Stimulated activated CD8-positive, alpha-beta memory T cell treated with anti-CD3 and anti-CD28 coated beads, Interleukin-12 subunit alpha, Interleukin-12 subunit beta, amount 100 ng/mL, for 24 hours (primary cell): ENCODE measurements around the gene NR4A3.
"Not testable (repeated sequence)": the region's sequence is repeated elsewhere in the genome, so short reads cannot be mapped to it uniquely, and the experiment has no call there.

ENCODE experiments used
- DNase-seq: peaks from one replicate; pipeline ENCODE4 v3.0.0-alpha.2; 2020; ENCODE audit errors: extremely low read depth

The NR4A3 gene

DNA sequence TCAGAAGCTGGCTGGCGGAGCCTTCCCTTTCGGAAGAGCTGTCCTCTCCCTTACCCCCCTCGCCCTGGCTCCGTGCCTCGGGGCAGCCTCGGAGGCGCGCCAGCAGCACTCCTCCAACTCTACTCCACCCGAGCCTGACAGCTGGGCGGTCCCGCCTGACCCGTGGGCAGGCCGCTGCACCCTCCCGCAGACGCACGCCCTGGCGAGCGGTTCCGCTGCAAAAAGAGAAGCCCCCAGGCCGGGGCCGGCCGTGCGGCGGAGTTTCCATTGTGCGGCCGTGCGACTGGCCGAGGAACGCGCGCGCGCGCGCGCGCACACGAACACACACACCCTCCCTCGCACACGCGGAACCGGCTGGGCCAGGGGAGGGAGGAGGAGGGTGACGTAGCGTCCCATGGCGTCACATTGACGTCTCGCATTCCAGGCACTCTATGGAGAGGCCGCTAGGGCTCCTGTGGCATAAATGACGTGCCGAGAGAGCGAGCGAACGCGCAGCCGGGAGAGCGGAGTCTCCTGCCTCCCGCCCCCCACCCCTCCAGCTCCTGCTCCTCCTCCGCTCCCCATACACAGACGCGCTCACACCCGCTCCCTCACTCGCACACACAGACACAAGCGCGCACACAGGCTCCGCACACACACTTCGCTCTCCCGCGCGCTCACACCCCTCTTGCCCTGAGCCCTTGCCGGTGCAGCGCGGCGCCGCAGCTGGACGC lies at the start of gene NR4A3:
TSS of gene NR4A3 (plus strand) at position 490 of the 713 bp plus-strand sequence. CDS start 6,158 bp downstream, outside the sequence.
- peak; percentile 64 for DNase-seq

DNA sequence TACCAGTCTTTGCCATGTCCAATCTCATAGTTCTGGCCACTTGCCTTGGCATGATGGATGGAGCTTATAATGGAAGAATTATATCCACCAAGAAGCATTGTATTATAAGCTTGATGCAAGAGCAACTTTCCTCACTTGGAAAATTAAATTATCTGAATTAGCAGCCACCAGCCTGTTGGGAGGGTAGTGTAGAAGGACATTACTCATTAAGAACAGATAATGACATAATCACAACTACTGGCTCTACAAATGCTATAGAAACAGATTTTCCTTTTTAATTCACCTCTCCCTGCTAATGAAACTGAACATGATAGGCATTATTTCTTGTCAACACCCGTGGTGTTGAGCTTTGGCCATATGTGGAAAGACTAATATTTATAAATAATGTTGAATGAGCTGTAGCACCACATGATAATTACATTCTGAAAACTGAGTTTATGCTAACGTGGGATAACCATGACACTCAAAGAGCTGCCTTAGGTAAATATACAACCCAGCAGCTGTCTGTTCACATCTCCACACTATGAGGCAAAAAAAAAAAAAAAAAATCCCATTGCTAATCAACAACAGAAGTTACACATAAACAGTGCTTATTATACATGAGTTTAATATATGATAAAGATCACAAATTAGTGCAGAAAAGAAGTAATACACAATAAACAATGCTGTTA lies 48.1 kb upstream of the NR4A3 start:
- no peak for DNase-seq

DNA sequence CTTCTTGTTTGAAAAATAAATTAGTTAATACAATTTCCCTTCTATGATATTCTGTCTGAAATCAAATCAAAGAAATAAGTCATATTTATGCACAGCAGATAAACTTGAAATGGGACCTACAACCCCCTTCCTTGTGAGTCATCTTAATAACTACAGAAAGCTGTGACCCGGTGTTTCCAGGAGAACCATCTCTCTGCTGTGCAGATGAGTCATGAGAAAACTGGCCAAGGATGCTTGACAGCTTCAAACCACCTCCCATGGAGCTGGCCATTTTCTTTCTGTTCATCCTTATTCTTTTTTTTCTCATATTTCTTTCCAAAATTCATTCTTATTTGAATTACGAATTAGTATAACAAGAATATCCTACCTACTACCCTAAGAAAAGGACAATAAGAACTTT lies 43.4 kb upstream of the NR4A3 start:
- peak; percentile 2 for DNase-seq

DNA sequence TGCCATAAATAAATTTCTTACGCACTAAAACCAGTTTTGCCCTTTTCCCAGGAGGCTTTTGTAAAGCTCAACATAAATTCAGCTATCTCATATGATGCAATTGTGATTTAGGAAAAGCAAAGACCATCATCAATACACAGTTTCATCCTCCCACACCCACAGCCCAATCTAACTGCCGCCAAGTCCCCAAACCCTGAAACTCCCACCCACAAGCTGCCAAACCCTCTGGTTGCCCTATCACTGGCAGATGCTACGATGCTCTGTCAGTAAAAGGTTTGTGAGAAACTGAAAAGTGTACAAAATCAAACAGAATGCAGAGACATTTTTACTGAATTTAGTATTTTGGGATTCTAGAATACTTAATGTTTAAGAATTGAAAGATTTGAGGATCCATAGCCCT lies 42.8 kb upstream of the NR4A3 start:
- DNase-seq = no peak

DNA sequence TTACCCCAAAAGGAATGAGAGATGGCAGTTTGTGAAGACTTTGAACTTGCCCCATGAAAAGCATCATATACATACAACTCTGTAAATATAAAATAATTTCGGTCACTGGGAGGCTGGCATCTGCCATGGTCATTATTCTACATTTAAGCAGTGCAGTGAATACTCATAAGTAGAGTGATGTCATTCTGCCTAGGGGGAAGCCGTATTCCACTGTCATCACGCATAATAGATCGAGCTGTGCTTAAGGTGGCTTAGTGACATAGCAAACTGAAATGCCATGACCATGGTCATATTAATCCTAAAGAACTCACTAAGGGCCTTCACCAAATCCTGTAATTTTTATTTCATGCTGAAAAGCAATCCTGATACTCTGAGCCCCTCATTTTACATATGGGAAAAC lies 42.4 kb upstream of the NR4A3 start:
- no peak for DNase-seq

DNA sequence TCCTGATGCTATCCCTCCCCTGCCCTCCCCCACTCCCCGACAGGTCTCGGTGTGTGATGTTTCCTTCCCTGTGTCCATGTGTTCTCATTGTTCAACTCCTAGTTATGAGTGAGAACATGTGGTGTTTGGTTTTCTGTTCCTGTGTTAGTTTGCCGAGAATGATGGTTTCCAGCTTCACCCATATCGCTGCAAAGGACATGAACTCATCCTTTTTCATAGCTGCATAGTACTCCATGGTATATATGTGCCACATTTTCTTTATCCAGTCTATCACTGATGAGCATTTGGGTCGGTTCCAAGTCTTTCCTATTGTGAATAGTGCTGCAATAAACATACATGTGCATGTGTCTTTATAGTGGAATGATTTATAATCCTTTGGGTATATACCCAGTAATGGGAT lies 39.3 kb upstream of the NR4A3 start:
- DNase-seq = not testable (repeated sequence)

DNA sequence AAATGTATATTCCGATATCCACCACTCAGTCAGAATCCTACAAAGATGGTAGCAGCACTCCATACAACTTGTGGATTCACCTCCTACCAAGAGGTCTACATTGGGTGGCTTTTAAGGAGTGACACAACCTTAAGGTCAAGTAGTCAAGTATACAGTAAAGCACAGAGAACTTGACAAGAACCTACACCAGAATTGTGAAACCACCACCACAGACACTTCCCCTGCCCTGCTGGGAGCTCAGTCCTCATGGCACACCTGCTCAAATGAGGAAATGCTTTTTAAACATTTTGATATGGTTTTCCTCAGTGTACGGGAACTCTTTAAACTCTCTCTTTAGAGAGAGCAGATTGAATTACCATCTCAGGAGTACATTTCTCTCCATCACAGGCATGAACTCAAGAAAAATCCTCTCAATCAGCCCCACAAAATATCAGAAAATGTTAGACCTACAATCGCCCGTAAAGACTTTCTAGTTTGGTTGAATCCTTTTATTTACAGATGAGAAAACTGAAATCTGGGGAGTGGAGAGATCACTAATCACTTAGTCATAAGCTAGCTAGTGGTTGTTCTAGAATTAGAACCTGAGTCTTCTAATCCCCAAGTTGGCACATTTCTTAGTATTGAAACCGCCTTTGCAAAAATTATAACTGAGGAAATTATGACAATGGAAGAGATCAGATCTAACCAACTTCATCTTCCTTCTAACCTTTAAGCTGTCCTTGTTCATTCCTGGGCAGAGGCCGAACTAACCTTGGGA lies 38.5 kb upstream of the NR4A3 start:
- DNase-seq = no peak

DNA sequence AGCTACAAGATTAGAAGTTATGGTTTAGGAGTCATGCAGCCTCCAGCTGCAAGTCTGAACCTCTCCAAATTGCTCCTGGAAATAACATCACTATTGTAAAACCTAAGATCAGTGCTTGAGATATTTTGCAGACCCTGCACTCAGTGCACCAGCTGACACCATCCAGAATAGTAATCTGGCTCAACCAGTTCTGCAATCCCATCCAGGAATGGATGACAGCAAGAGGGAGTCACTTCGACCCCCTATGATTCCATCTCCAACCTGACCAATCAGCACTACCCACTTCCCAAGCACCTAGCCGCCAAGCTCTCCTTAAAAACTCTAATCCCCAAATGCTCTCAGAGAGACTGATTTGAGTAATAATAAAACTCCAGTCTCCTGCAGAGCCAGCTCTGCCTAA lies 37.9 kb upstream of the NR4A3 start:
- no peak for DNase-seq

DNA sequence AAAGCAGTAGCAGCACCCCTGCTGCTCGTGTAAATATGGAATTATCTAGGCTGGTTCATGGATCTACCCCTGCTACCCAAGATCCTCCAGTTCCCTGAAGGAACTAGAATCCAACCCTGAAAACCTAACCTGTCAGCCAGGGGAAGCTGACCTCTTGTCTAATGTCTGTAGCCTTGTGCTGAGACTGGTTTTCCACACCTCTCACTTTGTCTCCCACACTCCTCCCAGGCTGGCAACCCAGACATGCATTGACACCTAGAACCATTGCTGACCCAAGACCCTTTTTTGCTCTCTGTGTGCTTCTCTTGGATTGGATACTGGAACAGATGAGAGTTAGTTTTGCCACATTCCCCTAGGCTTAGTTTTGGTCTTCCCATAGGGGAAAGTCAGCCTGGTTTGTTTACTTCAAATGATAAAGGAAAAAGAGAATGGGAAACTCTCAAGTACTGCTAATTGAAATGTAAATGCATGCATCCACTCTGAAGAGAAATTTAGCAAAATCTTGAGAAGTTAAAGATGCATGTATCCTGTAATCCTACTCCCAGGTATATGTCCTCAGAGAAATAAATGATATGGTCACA lies 36.6 kb upstream of the NR4A3 start:
- no peak for DNase-seq

DNA sequence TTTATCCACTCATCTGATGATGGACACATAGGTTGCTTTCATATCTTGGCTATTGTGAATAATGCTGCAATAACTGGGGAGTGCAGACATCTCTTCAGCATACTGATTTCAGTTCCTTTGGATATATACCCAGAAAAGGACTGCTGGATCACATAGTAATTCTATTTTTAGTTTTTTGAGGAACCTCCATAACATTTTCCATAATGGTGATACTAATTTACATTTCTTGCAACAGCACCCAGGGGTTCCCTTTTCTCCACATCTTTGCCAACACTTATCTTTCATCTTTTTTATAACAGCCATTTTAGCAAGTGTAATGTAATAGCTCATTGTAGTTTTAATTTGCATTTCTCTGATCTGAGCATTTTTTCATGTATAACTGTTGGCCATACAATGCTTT lies 34.1 kb upstream of the NR4A3 start:
- DNase-seq = no peak

DNA sequence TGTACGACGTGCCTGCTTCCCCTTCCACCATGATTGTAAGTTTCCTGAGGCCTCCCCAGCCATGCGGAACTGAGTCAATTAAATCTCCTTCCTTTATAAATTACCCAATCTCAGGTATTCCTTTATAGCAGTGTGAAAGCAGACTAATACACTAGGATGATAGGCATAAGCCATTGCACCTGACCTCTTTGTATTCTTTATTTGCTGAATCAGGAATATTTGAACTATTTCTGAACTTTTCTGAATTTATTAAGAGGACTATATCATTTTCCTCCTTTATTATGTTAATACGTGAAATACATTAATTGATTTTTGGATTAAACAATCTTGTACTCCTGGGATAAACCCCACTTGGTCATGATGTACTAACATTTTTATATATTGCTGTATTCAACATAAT lies 28.2 kb upstream of the NR4A3 start:
- no peak for DNase-seq

DNA sequence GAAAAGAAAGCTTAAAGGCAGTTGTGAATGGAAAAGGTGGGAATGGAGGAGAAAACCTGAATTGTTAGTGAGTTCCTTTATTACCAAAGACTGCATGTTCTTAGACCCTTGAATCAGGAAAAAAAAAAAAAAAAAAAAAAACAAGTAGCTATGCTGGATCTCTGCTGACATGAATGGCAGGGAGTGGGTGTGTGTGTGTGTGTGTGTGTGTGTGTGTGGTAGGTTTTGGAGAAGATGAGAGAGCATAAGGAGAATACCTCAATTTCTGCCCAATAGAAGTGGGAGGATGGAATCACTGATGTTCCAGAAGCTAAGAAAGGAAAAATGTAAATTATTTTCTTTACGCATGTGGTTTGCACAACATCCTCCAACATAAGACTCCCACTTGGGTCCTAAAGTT lies 25.5 kb upstream of the NR4A3 start:
- DNase-seq = no peak

DNA sequence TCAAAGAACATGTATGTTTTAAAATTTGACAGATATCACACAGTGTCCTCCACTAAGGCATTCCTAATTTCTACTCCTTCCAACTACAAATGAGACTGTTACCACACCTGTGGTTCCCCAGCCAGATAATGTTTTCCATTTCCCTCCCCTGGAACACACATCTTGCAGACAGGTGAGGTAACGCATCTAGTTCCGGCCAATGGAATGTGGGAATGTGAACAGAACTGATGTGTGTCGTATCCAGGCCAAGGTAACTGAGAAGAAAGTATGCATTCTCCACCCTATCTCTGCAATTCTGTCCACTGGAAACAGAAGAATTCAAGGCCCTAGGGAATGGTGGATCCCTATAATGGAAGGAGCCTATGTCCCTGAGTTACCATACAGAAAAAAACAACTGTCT lies 19.9 kb upstream of the NR4A3 start:
- DNase-seq = no peak

DNA sequence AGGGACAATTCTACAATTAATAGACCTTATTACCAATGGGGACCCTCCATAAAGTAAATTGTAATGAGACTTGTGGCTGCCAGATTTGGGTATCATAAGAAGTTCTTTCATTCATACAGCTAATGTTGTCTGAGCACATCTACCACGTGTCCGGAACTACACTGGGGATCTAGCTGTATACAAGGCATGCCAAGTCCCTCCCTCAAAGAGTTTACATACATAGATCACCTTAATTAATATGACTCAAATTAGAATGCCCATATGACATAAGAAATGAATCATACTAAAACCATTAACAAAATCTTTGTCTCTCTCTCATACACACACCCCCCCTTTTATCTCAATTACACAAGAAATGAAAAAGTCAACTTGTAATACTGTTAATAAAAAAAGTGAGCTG lies 18.0 kb upstream of the NR4A3 start:
- DNase-seq = no peak

DNA sequence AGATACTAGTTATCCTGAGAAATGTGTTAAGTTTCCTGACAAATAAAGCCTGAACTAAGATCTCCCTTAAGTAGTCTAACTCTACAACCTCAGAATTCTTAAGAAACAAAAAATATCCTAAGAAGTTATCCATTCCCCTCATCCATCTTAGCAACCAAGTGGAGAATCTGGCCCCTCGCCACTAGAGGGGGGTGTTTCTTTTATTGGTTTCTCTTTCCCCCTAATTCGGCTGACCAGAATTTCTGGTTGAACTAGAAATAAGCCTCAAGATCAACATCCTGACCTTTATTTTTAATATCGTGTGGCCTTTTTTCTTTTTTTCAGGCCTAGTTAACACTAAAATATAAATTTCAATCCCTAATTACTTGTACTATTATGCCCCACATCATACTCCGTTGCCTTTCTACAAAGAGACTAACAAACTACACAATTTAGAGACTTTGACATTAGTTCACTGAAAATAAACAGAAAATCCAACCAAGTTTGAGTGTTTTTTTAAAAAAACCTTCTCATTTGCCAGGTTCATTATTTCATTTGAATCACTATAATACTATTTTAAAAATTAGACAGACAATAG lies 14.3 kb upstream of the NR4A3 start:
- DNase-seq = no peak

DNA sequence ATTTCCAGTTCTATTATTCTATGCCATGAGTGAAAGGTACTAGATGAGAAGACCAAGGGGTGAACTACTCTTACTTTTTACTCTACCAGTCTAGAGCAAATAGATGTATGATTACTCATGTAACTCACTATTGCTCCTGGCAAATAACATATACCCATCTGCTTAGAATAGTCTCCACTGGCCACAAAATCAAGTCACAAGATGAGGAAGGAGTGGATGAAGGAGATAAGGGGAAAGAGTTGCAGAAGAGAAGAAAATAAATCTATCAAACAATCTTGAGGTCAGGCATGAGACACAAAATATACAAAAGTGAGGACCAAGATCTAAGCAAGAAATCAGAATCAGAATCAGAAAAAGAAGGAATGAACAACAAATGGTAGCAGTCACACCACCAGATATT lies 13.7 kb upstream of the NR4A3 start:
- no peak for DNase-seq

DNA sequence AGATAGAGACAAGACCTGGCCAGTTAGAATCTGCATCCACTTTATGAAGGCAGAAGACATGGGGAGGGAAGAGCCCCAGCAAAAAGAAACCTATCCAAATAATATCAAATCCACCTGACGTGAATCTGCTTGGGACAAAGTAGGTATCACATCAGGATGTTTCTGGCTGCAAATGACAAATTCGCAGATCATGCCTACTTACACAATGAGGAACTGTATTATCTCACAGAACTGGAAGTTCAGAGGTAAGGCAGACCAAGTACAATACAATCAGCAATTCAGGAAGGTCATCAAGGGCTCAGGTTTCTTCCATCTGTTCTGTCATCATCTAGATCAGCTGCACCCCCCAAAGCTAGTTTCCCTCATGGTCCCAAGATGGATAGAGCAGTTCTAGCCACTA lies 13.2 kb upstream of the NR4A3 start:
- DNase-seq = no peak

DNA sequence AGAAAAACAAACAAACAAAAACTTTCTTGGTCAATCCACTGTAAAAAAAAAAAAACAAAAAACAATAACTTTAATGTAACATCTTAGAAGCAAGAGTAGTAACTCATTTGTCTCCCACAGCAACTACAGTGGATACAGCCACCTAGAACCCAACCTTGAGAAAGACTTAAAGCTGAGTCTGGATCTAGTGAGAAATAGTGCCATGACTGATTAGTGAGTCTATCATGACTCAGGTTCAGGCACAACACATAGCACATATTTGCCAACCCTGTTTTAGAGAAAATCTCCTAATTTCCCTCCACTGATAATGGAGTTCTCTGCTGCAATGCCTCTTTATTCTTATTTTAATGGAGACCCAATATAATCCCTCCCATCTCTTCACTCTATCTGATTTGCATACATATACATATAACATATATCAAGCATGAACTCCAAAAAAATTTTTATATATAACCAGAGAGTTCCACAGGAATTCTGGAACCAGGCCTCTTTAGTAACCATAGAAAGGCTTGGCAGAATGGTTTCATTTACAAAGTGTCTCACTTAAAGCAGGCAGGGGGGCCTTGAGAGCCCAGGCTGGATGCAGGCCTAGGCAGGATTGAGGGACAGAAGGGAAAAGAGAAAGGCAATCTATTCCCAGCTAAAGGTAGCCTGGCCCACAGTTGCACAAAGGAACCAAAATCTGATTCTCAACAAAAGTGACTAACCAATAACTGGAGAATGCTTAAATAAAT lies 11.9 kb upstream of the NR4A3 start:
- DNase-seq = no peak

DNA sequence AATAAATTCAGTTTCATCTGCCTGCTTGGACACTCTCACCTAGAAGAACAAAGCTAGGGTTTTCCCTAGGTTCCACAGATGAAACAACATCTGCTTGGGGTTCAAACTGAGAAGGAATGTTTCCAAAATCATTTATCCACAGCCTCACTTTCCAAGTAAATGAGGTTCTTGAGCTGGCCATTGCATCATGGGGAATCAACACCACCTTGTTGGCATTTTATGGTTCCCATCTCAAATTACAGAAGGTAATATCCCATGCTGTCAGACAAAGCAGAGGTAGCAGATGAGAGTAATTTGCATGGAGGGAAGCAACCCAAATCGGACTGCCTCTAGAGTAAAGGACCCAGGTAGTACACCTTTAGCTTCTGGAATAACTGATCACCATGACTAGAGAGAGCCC lies 10.5 kb upstream of the NR4A3 start:
- DNase-seq = no peak

DNA sequence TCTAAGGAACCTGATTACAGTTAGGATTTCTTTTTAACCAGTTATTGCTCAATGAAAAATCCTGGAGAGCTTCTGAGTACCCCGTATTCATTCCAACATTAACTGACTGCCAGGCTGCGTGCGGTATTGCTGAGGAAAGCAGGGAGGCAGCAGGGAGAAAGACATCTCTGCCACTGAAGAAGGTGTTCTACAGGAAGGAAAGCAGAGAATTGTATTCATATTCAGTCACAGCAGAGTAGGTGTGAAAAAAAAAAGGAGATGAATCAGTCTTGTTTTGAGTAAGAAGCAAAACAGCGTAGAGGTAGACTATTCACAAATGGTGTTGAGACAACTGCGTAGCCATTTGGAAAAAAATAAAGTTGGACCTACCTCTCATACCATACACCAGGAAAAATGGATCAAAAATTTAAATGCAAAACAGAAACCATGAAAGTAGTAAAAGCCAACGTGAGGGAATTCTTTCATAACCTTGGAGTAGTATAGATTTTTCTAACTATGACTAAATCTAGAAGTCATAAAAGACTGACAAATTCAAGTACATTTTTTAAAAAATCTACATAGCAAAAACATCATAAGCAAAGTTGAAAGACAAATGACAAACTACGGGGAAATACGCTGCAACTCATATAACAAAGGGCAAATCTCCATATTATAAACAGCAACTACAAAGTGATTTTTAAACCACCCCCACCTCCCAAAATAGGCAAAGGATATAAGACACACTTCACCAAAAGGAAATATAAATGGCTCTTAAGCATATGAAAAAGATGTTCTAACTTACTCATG lies 9.9 kb upstream of the NR4A3 start:
- no peak for DNase-seq

DNA sequence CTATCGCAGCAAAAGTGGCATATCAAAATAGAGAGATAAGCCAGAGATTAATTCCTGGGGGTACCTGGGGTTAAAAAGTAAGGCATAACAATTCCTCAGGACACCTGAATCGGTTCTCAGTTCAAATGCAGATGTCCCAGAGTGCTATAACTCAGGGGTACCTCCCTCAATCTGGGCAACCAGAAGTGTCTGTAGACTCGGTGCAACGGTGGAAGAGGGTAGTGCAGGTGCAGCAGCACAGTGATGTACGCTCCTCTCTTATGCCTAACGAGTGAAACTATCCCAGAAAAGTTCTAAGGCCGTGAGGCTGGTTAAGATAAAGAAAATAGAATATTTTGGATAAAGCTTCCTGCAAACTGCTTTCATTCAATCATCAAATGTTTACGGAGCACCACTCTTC lies 7.9 kb upstream of the NR4A3 start:
- DNase-seq = no peak
